Colonic mucosa (tissue), 4 donors: ENCODE measurements around the gene BARX1. TPM values are rescaled to one million over a fixed set of nuclear protein-coding genes. Genes with fewer than 3 reads are reported as not detected.

ENCODE experiments used
- DNase-seq: peaks from one replicate; pipeline ENCODE4 v3.0.0-alpha.2; 2020
- H3K27ac ChIP-seq: fragments of 200-600 bp; one replicate; pipeline ENCODE4 v1.8.0; 2021
- H3K27me3 ChIP-seq: fragments of 200-600 bp; one replicate; pipeline ENCODE4 v1.8.0; 2021
- H3K36me3 ChIP-seq: fragments of 200-600 bp; one replicate; pipeline ENCODE4 v1.8.0; 2021
- H3K4me1 ChIP-seq: fragments of 200-600 bp; one replicate; pipeline ENCODE4 v1.8.0; 2021; ENCODE audit warnings: mild to moderate bottlenecking
- H3K4me3 ChIP-seq: fragments of 200-600 bp; one replicate; pipeline ENCODE4 v1.8.0; 2021
- H3K9ac ChIP-seq, 2 donors: one replicate each; pipeline ENCODE4 v1.7.0; 2013; ENCODE audit warnings: control low read depth in 2 of 2, low read depth in 2 of 2, low read length in 2 of 2
- H3K9me3 ChIP-seq: fragments of 200-600 bp; one replicate; pipeline ENCODE4 v1.8.0; 2021
- CTCF ChIP-seq: fragments of 200-600 bp; IDR thresholded peaks from one replicate; pipeline ENCODE4 v1.8.0; 2022; ENCODE audit warnings: antibody characterized with exemption, mild to moderate bottlenecking
- intact Hi-C: fragments of 100-400 bp; cut with DNase I; formaldehyde crosslinking; loops from one replicate; pipeline ENCODE4 v1.14.1; 2022
- total RNA-seq, 2 donors: library from RNA; stranded (reverse); fragmentation: NEBNext Ultra II Directional in 1 of 2; extraction: Animal tissue kit (Norgen Biotek cat#: 25700) in 1 of 2; gene quantifications; one replicate each; pipeline ENCODE4 v1.2.1, GENCODE V29; 2021
- donor health status: healthy.
- donor health status: DM: no; HTN: no; CAD: no.
- donor health status: DM: no; HTN: no; CAD: no.

Gene BARX1
- total RNA-seq, 2 donors from 2014 or later = not detected

GRCh38 chr9:93906195-93906880, 48.8 kb downstream of the BARX1 start:
- H3K9me3 ChIP-seq = no peaks in the 10 kb centered on the region
- H3K9ac ChIP-seq = no peak overlapping the region
- no peak overlapping the region for H3K4me3 ChIP-seq
- intact Hi-C loops = no loop called here
- no peaks in the 10 kb centered on the region for H3K36me3 ChIP-seq
- H3K4me1 ChIP-seq = no peaks in the 10 kb centered on the region
- no peak for DNase-seq
- no peak for TF ChIP-seq CTCF
- H3K27me3 ChIP-seq = no peaks in the 10 kb centered on the region
- no peak overlapping the region for H3K27ac ChIP-seq

- H3K9ac ChIP-seq = no peak overlapping the region
- H3K4me1 ChIP-seq = no peaks in the 10 kb centered on the region
- no peaks in the 10 kb centered on the region for H3K27me3 ChIP-seq
- intact Hi-C loops = no loop called here
- H3K9me3 ChIP-seq = no peaks in the 10 kb centered on the region
- no peak overlapping the region for H3K27ac ChIP-seq
- DNase-seq = no peak
- no peak for TF ChIP-seq CTCF
- no peak overlapping the region for H3K4me3 ChIP-seq
- H3K36me3 ChIP-seq = no peaks in the 10 kb centered on the region
These were observed 49.6 kb downstream of the BARX1 start for GRCh38 chr9:93905473-93906133.

- no peak for DNase-seq
- no peak for TF ChIP-seq CTCF
- intact Hi-C loops = no loop called here
These were observed 50.3 kb downstream of the BARX1 start for GRCh38 chr9:93904649-93905472.

GRCh38 chr9:93903886-93904648, 51.1 kb downstream of the BARX1 start:
- DNase-seq = no peak
- Histone ChIP-seq H3K36me3 (no peaks in the 10 kb centered on the region), H3K27me3 (no peaks in the 10 kb centered on the region), H3K4me1 (no peaks in the 10 kb centered on the region), H3K27ac (no peak overlapping the region), H3K9ac (no peak overlapping the region), H3K4me3 (no peak overlapping the region), H3K9me3 (no peaks in the 10 kb centered on the region)
- no peak for TF ChIP-seq CTCF
- intact Hi-C loops = no loop called here

More at GRCh38 chr9:93904649-93905472, 50.3 kb downstream of the BARX1 start:
- Histone ChIP-seq H3K27me3 (no peaks in the 10 kb centered on the region), H3K36me3 (no peaks in the 10 kb centered on the region), H3K4me1 (no peaks in the 10 kb centered on the region), H3K27ac (no peak overlapping the region), H3K9ac (no peak overlapping the region), H3K9me3 (no peaks in the 10 kb centered on the region), H3K4me3 (no peak overlapping the region)
